DMS53 treated with DMSO at 0.1 percent for 48 hours (cell line): ENCODE measurements around the gene RERG.
"Not testable (repeated sequence)": the region's sequence is repeated elsewhere in the genome, so short reads cannot be mapped to it uniquely, and the experiment has no call there.

Experiments used
- DNase-seq: peaks from one replicate; lab custom pipeline; 2025; ENCODE audit not compliant: unreplicated experiment; lab: John Stamatoyannopoulos, UW

RERG gene, protein sequence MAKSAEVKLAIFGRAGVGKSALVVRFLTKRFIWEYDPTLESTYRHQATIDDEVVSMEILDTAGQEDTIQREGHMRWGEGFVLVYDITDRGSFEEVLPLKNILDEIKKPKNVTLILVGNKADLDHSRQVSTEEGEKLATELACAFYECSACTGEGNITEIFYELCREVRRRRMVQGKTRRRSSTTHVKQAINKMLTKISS

DNA sequence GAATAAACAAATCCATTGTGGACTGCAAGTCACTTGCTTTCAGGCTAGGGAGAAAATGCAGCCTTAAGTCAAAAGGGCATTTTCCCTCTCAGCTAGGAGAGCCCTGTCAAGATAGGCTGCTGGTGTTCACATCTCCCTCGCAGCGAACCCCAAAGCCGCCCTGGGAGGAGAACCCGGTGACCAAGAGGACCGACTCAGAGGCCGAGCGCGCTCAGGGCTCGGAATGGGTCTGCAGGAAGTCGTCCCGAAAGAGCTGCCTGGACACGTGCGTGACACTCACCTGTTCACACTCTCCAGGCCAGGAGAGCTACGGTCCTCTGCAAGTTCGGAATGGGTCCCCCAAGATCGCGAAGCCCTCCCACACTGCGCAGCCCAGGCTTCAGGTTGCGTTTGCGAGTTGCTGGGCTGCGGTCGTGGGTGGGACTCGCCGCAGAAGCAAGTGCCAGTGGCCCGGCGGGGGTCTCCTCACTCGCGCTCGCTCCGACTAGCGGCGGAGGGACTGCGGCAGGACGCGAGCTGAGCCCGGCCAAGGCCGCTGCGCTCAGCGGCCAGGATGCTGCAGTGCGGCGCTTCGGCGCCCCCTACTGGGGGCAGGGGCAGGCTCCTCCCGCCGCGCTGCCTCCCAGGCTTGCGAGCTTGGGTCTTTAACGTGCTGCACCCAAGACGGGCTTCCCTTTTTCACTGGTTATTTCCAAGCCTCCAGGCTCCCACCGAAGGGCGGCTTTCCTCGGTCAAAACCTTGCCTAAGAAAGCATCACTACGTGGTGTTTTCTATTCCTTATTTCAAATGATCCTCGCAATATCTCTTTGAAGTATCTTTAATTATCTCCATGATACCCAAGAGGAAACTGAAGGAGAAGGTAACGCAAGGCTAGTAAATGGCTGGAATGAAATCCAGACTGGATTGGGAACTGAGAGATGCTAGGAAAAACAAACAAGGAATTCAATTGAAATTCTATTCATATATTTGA is at the start of gene RERG:
Gene RERG, minus strand, starts transcription at position 503 of the 971 bp plus-strand sequence. CDS start 3,928 bp downstream, outside the sequence.
- peak; percentile 89 for DNase-seq

DNA sequence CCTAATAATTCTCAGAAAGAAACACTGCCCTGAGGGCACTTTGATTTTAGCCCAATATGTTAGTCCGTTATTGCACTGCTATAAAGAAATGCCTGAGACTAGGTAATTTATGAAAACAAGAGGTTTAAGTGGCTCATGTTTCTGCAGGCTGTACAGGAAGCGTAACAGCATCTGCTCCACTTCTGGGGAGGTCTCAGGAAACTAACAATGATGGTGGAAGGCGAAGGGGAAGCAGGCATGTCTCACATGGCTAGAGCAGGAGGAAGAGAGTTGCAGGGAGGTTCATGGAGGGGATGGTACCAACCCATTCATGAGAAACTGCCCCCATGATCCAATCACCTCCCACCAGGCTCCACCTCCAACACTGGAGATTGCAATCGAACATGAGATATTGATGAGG is 49.4 kb upstream of the RERG start:
- DNase-seq: no peak

DNA sequence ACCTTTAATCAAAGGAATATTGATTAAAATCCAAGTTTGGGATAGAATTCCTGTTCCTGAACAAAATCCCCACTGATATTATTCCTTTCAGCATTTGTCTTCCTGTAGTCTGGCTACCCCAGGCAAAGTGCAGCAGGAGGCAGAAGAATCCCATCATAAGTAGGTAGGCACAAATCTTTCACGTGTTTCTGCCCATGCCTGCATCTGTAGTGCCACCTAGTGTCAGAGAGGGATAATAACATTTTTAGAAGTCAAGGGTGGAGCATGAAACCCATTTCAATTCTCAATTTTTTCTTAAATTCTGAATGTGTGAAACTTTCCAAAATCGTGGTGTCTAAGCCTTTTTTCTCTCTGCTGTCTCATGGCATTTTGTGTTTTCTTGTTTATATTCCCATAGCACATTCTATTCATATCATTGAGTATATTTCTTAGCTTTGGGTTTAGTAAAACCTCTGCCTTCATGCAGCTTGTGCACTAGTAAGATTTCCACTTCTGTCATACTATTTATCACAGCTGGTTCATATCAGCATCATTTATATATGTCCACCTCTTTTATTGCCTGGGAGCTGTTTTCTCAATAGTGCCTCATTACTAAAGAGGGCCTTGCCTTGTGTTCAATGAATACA is 47.8 kb upstream of the RERG start:
- peak; percentile 95 for DNase-seq

DNA sequence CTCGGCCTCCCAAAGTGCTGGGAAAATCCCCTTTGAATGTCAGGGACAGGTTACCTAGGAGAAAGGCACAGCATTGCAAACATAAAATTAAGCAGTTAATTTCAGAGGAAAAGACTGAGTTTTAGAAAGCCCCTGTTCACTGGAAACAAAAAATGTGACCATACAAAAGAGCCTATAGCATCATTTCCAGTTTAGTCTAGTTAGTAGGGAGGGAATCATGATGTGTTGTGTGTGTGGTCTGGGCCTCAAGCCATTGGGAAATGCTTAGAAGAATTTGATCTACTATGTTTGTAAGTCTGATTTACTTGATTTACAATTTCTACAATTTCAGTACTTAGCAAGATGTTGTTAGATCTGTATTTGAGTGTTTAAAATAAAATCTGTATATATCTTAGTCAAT is 47.1 kb upstream of the RERG start:
- no peak for DNase-seq

DNA sequence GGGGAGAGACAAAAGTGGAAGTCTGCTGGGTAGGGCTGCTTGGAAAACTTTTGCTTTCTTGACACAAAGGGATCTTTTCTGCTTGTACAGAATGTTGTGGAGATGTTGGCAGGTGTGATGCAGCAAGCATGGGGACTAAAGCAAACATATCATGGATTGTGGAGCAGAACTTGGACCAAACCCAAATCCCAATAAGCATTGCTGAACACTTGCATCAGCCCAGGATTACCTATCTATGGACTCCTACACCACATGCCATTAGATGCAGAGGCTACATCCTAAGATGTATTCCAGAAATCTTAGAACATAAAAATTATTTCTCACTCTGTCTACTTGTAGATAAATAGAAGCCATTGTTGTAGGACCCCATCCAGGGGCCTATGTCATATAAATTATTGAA is 44.7 kb upstream of the RERG start:
- DNase-seq: peak; percentile 90

DNA sequence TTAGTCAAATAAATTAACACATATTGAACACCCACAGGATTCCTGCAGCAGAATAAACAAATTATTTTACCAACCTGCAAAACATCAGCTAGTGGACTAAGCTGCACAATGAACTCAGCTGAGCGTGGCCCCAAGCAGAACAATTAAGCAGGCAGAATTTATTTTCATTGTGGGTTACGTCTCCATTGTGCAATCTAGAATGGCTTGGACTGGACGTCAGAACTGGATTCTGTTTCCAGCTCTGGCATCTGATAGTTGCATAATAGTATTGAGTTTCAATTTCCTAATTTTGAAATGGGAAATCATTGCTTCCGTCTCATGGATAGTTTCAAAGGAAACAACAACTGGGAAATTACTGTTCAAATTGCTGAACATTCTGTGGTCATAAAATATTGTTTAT is 35.5 kb upstream of the RERG start:
- DNase-seq: no peak

DNA sequence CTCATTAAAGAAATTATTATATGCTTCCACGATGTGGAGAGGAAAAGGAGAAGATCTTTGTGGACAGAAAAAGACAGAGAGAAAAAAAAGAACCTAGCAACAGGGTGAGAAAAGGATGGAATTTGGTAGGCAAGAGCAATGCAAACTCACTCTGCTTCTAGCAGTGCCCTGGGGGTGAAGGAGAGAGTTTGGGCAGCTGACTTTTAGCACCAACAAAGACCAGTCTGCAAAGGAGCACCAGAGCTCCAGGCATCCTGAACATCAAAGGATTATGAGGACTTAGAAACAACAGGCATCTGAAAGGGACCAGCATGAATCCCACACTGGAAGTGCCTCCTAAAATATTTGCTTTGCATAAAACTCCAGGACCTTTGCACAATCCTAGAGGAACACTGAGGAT is 32.8 kb upstream of the RERG start:
- no peak for DNase-seq

DNA sequence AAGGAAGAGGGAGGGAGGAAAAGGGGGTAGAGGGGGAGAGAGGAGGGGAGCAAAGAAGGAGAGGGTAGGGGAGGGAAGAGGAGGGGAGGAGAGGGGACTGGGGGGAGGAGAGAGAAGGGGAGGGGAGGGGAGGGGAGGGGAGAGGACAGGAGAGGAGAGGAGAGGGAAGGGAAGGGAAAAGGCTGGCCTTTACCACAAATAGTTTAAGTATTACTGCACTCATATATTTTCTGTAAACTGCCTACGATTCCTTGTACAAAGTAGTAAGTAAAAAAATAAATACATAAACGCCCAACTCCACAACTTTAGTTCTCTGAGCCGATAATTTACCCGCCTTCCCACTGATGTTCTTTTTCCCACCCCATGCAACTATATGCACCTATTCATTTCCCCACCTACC is 23.7 kb upstream of the RERG start:
- DNase-seq: no peak

DNA sequence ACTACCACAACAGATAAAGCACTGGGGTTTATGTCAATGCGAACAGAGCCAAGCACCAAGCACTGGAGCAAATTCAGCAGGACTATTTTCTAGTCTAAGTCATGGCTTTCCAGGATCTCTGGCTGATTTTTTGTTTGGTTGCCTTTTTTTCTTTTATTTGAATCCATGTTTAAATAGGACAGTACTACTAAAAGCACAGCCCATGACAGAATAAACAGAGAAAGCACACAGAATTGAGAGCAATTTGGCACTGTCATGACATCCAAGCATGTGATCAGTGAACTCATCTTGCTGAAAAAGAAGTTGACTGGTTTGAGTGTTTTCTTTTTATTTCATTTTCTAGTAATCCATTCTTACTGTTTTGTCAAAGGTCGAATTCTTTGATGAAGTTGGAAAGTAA is 23.1 kb upstream of the RERG start:
- DNase-seq: peak; percentile 99

DNA sequence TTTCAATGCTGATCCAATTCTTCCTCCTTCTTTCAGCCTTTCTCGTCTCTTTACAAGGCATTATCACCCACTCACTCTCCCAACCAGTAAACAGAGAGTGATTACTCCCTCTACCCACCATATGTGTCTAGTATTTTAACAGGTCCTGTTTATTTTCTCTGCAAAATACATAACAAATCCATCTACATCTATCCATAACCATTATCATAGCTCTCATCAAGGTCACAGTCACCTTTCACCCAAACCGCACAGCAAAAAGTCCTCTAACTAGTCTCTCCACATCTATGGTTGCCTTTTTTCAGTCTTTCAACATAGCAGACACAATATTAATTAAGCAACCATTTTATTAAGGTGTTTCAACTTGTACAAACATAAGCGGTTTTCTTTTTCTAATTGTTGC is 21.9 kb upstream of the RERG start:
- no peak for DNase-seq

DNA sequence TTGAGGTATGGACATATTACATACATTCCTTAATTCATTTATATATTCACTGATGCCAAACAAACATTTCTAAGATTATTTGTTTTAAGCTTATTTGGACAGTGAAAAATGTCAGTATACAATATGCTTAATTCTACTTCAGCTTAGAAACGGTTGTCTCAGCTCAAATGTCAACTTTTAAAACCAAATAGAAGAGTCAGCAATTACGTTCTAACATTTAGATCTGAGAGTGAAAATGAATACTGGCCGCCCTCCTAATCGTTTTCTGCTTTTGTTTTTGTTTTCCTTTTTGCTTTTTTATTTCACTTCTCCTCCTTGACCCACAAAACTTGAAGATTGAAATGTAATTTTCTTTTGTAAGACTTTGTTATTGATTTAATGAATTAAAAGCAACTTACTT is 19.7 kb upstream of the RERG start:
- DNase-seq: no peak

DNA sequence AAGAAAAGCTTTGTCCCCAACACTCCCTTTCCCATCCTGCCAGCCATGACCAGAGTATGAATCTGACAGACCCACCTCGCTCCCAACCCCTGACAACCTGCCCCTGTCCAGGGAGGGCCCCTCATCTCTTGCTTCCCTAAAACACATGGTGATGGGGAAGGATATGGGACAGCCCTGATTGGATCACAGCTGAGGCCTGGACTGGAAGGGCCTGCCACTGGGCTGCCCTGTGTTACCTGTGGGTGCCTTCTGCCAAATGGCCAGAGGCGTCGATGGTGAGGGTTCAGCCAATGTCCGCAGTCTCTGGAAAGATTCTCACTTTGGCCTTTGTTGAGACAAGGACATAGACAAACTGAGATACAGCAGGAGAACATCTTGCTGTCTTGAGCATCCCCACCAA is 13.3 kb upstream of the RERG start:
- DNase-seq: no peak

DNA sequence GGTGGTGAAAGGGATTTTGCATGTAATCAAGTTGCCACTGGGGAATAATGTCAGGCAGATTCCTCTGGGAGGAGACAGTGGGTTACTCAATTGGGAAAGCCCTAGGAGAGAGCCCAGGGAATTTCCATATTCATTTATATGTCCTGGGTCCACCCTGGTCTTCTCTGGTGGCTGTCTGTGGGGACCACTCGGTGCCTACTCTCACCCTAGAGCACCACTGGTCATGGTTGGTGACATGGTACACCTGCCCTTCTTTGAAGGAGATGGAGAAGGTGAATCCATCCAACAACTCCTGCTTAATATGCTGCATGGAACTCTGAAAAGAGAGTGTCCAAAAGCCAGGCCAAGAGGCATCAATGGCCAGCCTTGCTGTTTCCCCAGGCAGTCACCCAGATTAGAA is 12.8 kb upstream of the RERG start:
- DNase-seq: no peak

DNA sequence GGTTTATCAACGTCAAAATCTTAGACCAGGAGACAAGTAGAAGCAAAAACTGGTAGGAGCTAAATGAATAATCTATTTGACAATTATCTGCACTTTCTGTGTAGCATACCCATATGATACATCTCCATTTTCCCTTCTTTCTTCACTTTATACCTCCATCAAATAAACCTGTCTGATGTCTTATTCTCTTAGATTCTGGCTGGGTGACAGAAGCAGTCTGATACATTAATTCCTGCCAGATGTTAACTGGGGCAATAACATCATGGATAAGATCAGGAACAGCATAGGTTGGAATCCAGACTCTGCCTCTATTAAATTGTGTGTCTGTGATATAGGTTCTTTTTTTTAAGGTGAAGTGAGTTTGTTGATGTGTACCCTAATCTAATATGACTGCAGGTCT is 11.7 kb upstream of the RERG start:
- no peak for DNase-seq

DNA sequence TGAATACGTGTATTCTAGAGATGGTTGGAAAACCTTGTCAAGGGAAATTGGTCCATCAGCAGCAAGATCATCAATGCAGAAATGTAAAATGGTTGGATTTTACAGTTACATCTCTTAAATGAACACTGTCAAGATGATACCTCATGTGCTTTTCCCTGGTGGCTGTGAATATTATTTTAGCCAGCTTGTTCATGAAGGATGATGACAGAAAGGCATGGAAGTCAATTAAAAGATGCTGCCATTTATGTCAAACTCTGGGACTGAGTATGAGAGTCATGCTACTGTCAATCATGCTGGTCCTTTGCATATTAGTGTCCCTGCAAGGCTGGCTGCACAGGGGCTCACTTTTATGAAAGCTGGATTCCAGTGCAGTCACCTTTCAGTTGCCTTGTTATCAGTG is 10.3 kb upstream of the RERG start:
- no peak for DNase-seq

DNA sequence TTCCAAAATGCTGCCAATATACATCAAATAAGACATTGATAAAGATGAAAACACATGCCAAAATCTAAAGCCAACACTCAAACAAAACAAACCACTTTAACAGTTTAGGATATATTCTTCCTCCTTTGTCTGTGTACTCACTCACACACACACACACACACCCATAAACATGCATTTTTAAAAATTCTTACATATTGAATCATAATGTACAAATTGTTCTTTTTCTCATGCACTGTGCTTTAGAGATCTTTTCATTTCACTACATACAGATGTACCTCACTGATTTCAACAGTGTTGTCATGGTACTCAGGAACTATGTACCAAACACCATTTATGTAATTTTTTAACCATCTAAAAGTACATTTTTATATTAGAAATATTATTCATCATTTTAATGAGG is 9.5 kb upstream of the RERG start:
- no peak for DNase-seq

DNA sequence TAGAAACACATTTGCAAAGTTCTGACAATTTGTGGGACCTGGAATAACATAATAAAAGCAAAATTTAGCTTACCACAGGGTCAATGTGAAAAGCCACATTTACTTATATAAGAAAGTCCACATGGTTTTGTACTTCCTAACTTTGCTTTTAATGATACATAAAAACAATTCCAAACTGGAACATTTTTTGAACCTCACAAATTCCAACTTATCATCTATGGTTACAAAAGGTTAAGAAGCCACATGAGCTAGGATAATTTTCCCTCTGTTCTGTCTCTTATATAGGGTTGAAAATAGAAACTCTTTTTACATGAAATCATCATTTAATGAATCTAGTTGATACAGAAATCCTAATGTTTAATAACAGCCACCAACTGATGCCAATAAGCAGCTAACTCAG is 8.9 kb upstream of the RERG start:
- no peak for DNase-seq

DNA sequence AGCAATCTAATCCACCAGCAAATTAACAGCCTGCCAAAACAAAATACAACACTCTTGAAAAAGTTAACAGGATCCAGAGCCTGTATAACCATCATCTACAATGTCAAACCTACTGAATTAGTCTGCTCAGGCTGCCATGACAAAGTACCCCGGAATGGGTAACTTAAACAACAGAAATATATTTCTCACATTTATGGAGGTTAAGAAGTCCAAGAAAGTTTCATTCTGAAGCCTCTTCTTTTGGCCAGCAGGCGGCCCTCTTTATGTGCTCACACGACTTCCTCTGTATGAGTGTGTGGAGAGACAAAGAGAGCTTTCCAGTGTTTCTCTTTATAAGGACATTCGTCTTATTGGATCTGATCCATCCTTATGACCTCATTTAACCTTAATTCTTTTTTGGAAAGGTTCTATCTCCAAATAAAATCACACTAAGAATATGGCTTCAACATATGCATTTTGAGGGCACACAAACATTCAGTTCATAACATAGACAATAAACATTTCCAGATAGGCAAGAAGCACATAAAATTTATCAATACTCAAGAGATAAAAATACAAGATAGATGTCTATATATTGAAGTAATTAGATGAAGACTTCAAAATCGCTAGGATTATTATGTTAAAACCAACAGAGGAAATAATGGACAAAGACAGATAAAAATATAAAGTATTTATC is 5.9 kb upstream of the RERG start:
- DNase-seq: peak; percentile 95

DNA sequence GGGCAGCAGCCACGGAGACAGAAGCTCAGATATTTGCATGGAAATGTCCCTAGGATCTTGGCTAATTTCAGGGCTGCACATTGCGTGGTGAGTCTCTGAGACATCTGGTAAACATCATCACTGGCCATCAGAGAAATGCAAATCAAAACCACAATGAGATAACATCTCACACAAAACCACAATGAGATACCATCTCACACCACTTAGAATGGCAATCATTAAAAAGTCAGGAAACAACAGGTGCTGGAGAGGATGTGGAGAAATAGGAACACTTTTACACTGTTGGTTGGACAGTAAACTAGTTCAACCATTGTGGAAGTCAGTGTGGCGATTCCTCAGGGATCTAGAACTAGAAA is 4.6 kb upstream of the RERG start:
- not testable (repeated sequence) for DNase-seq

DNA sequence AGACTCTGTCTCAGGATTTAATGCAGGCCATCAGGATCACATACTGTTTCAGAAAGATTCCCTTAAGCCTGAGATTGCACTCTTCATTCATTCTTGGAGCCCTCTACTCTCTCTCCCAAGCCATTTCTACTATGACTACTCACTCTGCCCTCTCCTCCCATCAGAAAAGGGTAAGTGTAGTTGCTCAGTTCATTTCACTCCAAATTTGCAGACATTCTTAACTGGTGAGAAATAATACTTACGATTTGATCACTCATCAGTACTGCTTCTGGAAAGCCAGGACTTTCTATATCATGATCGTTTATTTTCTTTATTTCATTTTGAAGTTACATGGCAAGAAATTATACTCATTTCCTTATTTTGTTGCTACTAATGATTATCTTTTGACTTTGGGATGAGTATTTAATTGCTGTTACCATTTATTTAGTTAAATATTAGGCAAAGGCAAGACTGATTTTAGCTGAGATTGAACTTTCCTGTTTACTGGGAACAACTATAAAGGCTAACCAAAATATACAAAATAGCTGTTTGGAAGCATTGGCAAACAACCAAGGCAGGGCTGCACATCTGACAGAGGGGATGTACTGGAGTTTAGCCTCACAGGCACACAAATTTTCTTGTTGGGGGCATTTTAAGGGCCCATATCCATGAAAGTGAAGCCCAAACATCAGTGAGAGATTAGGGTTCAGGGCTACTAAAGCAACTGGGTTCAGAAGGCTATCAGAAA is 4.1 kb upstream of the RERG start:
- DNase-seq: no peak

DNA sequence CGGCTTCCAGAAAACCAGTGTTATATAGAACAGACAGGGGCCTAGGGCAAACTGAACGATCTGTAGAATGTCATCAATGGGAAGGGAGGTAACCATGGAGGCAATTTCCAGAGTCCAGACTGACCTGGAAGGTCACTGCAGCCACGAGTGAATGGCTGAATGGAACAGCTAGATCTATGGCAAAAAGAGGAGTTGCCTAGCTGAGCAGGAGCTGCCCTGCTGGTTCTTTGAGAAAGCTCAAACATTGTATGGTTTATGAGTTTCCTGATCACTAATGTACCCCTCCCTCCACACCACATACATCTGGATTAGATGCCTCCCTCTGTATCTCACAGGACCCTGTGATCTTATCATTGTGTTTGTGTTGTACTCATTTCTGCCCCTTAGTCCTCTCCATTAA is 1.0 kb upstream of the RERG start:
- DNase-seq: no peak
